GM13977 (cell line): ENCODE results near the gene HOXA1.

Experiments used
- DNase-seq: peaks from one replicate; pipeline ENCODE4 v3.0.0; 2012; ENCODE audit warnings: low spot score
- CTCF ChIP-seq: IDR thresholded peaks from 2 replicates; pipeline ENCODE4 v1.5.1; 2012; ENCODE audit warnings: mild to moderate bottlenecking, control low read depth; ENCODE audit not compliant: insufficient read depth; ENCODE audit errors: extremely low read depth, missing control alignments
- in situ Hi-C: fragments of 300-500 bp; cut with MboI; formaldehyde crosslinking; loops from one replicate; pipeline ENCODE4 v1.12.0; 2022; ENCODE audit warnings: low sequenced_read_pairs, low pct_unique_long_range_greater_than_20kb, mixed read lengths, inconsistent platforms; ENCODE audit not compliant: unreplicated experiment

HOXA1 gene

DNA sequence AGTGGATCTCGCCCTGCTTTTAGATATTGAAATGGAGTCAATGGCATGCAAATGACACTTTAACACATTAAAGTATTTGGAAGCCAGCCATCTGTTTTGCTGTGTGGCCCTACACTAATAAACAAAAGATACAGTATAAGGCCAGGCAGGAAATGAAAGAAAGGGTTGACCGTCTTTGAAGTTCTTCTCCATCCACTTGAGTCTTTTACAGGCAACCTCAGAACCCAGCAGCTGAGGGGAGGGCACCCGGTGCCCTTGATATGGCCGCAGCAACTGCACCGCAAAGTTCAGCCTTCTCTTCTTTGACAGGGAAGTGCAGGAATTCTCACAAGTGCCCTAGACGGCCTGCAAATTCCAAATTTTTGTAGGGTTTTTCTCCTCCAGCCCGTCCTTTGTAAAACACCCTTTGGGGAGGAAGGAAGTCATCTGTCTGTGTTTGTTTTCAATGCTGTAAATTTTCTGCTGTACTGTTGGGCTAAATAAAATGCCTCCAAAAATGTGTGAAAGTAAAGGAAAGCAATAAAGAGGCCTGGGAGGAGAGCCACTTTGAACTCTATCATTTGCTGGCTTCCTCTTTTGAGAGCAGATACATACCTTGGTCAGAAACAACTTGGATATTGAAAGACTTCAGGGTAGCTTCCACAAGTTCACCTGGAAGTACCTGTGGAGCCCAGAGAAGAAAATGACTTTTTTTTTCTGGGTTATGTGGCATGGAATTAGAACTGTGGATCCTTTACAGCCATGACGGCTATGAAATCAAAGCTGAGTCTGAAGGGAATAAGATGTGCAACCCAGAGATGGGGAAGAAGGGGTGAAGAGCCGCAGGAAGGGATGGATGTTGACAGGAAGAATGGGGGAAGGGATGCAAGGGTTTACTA is 3.6 kb downstream of the HOXA1 start:
- TF ChIP-seq CTCF = no peak
- in situ Hi-C loops = no loop called here
- no peak for DNase-seq

GRCh38 chr7:27091105-27091504 is 4.7 kb downstream of the HOXA1 start:
- TF ChIP-seq CTCF = no peak
- in situ Hi-C loops = no loop called here

DNA sequence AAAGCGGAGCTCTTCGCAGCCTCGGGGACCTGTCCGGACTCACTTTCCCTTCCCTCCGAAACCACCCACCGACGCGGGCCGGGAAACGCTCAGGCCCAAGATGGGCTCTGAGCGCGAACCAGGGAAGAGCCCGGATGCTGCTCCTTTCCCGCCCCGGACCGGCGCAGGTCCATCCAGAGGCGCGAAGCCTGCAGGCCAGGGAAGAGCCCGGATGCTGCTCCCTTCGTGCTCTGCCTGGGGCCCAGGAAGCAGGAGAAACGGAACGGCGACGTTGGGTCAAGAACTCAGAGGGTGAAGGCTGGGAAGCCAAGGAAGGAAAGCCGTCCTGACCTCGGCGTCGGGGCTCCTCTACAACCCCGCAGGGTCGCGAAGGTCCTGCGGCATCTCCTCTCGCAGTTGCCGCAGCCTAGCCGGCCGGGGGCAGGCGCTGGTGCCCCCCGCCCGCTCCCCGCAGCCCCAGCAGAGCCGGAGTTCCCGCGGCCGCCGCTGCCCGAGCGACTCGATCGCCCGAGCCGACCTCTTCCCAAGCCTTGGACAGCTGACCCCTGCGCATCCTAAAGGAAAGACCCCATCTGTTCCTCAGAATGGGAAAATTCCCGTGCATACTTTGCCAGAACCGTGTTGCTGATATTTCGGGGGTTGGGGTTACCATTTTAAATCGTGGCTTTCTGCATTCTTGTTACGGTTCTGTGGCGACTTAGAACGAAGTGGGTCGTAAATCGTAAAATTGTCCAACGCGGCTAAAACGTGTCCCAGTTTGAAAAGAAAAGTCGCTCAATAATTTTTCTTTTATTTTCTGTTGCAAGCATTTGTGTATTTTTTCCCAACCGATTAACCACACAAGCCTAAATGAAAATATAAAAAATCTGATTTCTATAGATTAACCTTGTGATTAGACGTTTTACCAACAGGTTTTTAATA is 7.5 kb downstream of the HOXA1 start:
- DNase-seq = no peak
- in situ Hi-C loops = no loop called here
- no peak for TF ChIP-seq CTCF

More at GRCh38 chr7:27091105-27091504, 4.7 kb downstream of the HOXA1 start:
- no peak for DNase-seq

DNA sequence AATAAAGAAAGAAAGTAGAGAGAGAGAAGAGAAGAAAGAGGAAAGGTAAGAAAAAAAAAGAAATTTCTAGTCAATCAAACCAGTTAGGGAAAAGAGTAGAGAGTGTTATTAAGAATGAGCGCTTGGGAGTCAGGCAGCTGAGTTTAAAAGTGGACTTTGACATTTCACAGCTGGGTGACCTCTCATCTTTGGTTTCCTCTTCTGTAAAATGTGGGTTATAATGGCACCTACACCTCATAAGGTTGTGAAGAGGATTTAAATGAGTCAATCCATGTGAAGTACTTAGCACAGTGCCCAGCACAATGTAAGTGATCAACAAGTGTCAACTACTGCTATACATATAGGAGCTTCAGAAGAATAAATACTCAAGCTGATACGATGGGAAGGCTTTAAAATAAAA is 12.2 kb downstream of the HOXA1 start:
- in situ Hi-C loops = no loop called here
- TF ChIP-seq CTCF = no peak
- DNase-seq = no peak

- in situ Hi-C loops = no loop called here
- TF ChIP-seq CTCF = no peak
- DNase-seq = no peak
Observed at GRCh38 chr7:27082171-27082570, 13.6 kb downstream of the HOXA1 start.

DNA sequence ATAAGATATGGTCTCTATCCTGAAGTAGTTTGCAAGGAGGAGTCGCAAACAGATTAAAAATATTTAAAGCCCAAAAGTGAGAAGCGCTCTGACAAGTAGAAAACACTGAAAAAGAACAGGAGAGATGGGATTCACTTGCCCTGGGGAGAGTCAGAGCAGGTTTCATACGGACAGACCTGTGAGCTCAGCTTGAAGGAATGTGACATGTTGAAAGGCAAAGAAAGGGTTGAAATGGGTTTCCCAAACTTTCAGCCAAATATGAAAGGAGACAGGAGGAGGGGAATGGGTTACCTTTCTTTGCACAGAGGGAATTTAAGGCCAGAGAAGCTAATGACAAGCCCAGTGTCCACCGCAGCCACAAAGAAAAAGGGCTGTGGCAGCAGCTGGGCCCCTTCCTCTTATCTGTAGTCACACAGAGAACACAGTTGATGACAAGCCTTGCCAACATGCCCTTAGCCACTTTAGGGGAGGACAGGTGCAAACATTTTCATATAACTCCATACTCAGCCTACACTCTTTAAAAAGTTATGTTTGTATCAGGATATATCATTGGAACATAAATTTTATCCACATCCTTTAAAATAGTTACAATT is 14.9 kb downstream of the HOXA1 start:
- no peak for TF ChIP-seq CTCF
- in situ Hi-C loops = no loop called here
- DNase-seq = no peak
